Osteocyte (in vitro differentiated cells): ENCODE results near the gene RASGEF1B. TPM values are rescaled to one million over a fixed set of nuclear protein-coding genes. Genes with fewer than 3 reads are reported as not detected.

Source experiments
- DNase-seq: peaks from one replicate; pipeline ENCODE4 v3.0.0; 2021; ENCODE audit warnings: mixed read lengths; ENCODE audit not compliant: unreplicated experiment; ENCODE audit errors: extremely low spot score
- H3K27ac Mint-ChIP-seq: one replicate; pipeline ENCODE4 v1.8.0; 2021; ENCODE audit warnings: mild to moderate bottlenecking, mixed read lengths; ENCODE audit not compliant: unreplicated experiment
- H3K27me3 Mint-ChIP-seq: one replicate; pipeline ENCODE4 v1.8.0; 2021; ENCODE audit warnings: mixed read lengths; ENCODE audit not compliant: unreplicated experiment
- H3K36me3 Mint-ChIP-seq: one replicate; pipeline ENCODE4 v1.8.0; 2021; ENCODE audit warnings: mixed read lengths; ENCODE audit not compliant: unreplicated experiment
- H3K4me1 Mint-ChIP-seq: one replicate; pipeline ENCODE4 v1.8.0; 2021; ENCODE audit warnings: mixed read lengths; ENCODE audit not compliant: unreplicated experiment
- H3K4me3 Mint-ChIP-seq: one replicate; pipeline ENCODE4 v1.8.0; 2021; ENCODE audit warnings: mild to moderate bottlenecking, moderate library complexity, mixed read lengths; ENCODE audit not compliant: unreplicated experiment
- H3K9me3 Mint-ChIP-seq: one replicate; pipeline ENCODE4 v1.8.0; 2021; ENCODE audit warnings: mixed read lengths; ENCODE audit not compliant: unreplicated experiment
- long read RNA-seq: library from polyadenylated mRNA; unstranded; transcript quantifications from one replicate; pipeline ENCODE4 v2.0.0, GENCODE V29; 2021
- total RNA-seq: library from RNA; stranded (reverse); gene quantifications from 2 replicates; pipeline ENCODE4 v1.2.1, GENCODE V29; 2021
- TF ChIP-seq, protein P1 (sequence below): fragments of 200-600 bp; sonication (generic); IDR thresholded peaks from 2 replicates; pipeline ENCODE4 v1.5.0; 2021; ENCODE audit warnings: antibody characterized with exemption, mild to moderate bottlenecking, moderate library complexity

The RASGEF1B gene
- total RNA-seq, result 0.64 and 0.84 TPM in 2 replicates
- long read RNA-seq, partial matches to known transcripts, result 1 of 4 reads
- long read RNA-seq, other reads (novel, unspliced or antisense), result 2 of 4 reads

DNA sequence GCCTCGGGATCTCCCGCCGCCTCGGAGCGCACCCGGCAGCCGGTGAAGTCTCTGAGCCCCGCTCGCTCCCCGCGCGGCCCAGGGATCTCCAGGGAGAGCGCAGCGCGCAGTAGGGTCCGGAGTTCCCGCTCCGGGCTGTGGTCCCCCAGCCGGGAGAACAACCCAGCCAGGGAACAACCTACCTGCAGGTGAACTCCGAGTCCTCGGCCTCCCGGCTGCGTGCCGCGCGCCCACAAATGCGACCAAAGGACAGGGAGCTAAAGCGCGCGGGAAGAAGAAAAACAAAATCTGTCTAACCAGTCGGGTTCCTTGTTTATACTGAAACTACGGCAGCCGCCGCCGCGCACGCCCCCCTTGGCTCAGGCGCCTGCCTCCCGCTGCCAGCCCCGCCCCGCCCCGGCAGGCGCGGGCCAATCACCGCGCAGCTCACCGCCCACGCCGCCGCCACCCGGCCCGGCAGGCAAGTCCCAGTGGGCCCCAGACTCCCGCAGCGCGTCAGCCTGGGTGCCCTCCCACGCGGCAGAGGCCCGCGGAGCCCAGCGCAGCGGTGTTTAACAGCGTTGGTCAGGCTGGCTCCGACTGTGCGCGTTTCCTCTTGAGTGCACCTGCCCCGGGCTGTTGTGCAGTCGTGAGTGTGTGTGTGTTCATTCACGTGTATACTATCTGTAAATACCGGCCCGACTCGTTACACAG is at the start of gene RASGEF1B:
Gene RASGEF1B, minus strand, starts transcription at position 320 of the 693 bp plus-strand sequence. CDS start 12,399 bp downstream, outside the sequence.
- H3K27ac Mint-ChIP-seq, result no peak within 1 kb of the TSS
- no peaks in the 10 kb centered on the region for H3K36me3 Mint-ChIP-seq
- DNase-seq, result no peak
- TF ChIP-seq, protein P1, sequence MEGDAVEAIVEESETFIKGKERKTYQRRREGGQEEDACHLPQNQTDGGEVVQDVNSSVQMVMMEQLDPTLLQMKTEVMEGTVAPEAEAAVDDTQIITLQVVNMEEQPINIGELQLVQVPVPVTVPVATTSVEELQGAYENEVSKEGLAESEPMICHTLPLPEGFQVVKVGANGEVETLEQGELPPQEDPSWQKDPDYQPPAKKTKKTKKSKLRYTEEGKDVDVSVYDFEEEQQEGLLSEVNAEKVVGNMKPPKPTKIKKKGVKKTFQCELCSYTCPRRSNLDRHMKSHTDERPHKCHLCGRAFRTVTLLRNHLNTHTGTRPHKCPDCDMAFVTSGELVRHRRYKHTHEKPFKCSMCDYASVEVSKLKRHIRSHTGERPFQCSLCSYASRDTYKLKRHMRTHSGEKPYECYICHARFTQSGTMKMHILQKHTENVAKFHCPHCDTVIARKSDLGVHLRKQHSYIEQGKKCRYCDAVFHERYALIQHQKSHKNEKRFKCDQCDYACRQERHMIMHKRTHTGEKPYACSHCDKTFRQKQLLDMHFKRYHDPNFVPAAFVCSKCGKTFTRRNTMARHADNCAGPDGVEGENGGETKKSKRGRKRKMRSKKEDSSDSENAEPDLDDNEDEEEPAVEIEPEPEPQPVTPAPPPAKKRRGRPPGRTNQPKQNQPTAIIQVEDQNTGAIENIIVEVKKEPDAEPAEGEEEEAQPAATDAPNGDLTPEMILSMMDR, result no peak
- H3K27me3 Mint-ChIP-seq, result peaks cover 64% of the 10 kb centered on the region
- peaks cover 10% of the 10 kb centered on the region for H3K4me1 Mint-ChIP-seq
- H3K9me3 Mint-ChIP-seq, result no peaks in the 10 kb centered on the region
- peak within 1 kb of the TSS; percentile 77 for H3K4me3 Mint-ChIP-seq

DNA sequence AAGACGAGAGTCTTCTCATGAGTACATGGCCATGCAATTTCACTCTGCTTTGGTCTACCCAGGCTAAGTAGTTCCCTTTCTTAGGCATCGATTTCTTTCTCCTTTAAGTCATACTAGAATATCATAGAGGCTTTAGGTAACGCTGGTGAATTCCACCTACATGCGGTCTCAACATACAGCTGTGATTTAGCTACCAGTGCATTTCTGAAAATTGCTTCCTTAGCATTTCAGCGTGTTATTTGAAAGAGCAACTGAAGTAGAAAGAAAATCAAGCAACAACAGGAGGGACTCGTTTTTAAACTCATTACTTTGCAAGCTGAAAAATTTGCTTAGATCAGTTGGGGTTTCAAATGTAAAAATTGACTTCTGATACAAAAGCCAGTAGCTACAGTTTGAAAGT is 48.1 kb upstream of the RASGEF1B start:
- TF ChIP-seq, protein P1, result no peak
- DNase-seq, result no peak

DNA sequence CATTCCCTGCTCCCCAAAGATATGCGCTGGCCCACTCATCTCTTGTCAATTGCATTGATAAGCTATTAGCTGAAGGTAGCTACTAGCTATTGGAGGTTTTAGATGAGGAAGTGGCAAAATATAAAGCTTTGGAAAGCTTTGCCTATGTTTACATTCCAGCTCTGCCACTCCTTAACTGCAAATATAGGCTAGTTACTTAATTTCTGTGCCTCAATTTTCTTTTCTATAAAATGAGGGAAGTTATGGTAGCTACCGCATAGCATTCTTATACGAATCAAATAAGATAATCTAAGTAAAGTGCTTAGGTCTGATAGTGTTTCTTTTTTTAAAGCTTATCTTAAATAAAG is 47.7 kb upstream of the RASGEF1B start:
- no peak overlapping the region for H3K27ac Mint-ChIP-seq
- H3K27me3 Mint-ChIP-seq, result peaks cover 7% of the 10 kb centered on the region
- DNase-seq, result no peak
- TF ChIP-seq, protein P1, result no peak
- no peaks in the 10 kb centered on the region for H3K9me3 Mint-ChIP-seq
- H3K36me3 Mint-ChIP-seq, result no peaks in the 10 kb centered on the region
- no peaks in the 10 kb centered on the region for H3K4me1 Mint-ChIP-seq
- no peak overlapping the region for H3K4me3 Mint-ChIP-seq

More for the DNA sequence above, 48.1 kb upstream of the RASGEF1B start:
- H3K4me3 Mint-ChIP-seq, result no peak overlapping the region
- H3K9me3 Mint-ChIP-seq, result no peaks in the 10 kb centered on the region
- H3K27me3 Mint-ChIP-seq, result peaks cover 7% of the 10 kb centered on the region
- no peaks in the 10 kb centered on the region for H3K4me1 Mint-ChIP-seq
- no peaks in the 10 kb centered on the region for H3K36me3 Mint-ChIP-seq
- H3K27ac Mint-ChIP-seq, result no peak overlapping the region

DNA sequence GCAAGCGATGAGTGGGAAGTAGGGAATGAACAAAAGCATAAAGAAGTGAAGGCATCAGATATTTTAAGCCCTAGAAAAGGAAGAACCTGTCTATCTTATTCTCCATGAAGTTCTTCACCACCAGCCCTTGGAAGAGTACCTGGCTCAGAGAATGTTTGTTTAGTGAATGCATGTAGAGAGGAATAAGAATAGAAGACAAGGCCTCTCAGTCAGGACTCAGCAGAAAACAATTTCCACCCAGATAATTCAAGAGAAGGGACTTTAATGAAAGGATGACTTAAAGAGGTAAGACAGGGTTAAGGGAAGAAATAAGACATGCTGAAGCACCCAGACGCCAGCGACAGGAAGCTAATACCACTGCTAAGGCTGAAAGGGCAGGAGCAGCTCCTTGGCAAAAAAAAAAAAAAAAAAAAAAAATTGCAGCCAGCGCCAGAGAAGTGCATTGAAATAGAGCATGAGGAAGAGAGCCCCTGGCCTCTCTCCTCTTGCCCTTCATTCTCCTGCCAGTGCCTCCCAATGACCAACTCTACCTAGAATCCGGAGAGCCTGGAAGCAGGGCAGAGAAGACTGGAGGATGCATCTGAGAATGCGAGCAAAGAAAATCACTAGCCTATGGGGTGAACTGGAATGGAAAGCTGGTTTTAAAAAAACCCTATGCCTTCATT is 47.2 kb upstream of the RASGEF1B start:
- TF ChIP-seq, protein P1, result no peak
- no peaks in the 10 kb centered on the region for H3K4me1 Mint-ChIP-seq
- H3K27me3 Mint-ChIP-seq, result peaks cover 7% of the 10 kb centered on the region
- DNase-seq, result no peak
- no peak overlapping the region for H3K4me3 Mint-ChIP-seq
- H3K36me3 Mint-ChIP-seq, result no peaks in the 10 kb centered on the region
- no peak overlapping the region for H3K27ac Mint-ChIP-seq
- H3K9me3 Mint-ChIP-seq, result no peaks in the 10 kb centered on the region

DNA sequence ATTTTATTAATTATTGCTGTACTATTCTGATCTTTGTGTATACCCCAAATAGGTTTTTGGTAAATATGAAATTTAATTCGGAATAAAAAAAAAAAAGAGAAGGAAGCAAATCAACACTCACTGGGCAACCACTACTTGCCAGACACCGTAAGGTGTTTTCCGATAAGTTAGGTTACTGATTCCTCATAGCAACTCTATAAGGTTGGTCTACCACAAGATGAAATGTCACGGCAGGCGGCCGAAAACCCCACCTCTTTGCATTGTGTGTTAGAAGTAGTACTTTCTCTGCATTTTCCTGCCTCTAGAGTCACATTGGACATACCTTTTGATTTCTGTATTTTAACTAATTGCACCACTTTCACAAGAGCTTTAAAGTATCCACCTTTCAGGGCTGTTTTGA is 44.5 kb upstream of the RASGEF1B start:
- Mint-ChIP-seq H3K4me1 (no peaks in the 10 kb centered on the region), H3K27ac (no peak overlapping the region), H3K4me3 (no peak overlapping the region), H3K9me3 (no peaks in the 10 kb centered on the region), H3K27me3 (peaks cover 8% of the 10 kb centered on the region), H3K36me3 (no peaks in the 10 kb centered on the region)
- DNase-seq, result no peak
- TF ChIP-seq, protein P1, result no peak
